ENCODE results near the gene GRHPR.
"Not testable (repeated sequence)": the region's sequence is repeated elsewhere in the genome, so short reads cannot be mapped to it uniquely, and the experiment has no call there.

Gene GRHPR

DNA sequence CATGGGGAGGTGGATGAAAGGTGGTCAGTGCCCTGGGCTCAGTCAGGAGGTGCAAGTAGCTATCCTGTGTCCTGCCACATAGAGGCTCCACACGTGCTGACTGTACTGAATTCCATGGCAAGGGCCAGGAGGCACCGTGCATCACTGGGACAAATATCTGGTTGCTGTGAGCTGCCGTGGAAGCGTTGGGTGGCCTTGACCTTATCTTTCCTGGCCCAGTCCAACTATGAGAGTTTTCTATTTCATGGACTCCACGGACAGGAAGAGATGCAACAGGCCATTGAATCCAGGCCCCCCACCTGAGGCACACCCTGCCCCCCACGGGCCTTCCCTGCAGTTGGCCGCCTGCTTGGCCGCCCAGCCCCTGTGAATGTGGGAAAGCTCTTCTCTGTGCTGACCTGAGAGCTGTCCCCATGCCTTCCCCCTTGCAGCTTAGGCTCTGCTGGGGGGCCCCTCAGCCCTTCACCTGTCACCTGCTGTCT lies 1.7 kb downstream of the GRHPR start:
- no peak for DNase-seq

- DNase-seq = no peak
Measured at GRCh38 chr9:37424686-37425297, 2.3 kb downstream of the GRHPR start.

DNA sequence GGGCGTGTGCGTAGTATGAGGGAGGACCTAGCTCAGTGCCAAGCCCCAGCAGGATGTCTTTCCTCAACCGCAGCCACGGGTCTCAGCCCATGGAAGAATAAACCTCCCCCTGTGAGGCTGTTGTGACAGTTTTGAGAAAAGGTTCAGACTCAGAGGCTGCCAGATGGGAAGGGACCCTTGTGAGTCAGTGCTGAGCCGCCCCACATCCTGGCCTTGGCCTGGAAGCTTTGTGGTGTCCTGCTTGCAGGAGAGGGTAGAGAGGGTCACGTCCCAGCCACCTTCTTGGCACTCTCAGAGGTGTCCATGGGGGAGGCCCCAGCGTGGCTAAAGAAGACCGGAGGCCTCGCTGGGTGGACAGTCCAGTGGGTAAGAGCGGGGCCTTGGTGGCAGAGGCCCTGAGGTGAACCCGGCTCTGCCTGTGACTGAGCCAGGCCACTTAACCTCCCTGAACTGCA lies 2.8 kb downstream of the GRHPR start:
- DNase-seq = no peak

DNA sequence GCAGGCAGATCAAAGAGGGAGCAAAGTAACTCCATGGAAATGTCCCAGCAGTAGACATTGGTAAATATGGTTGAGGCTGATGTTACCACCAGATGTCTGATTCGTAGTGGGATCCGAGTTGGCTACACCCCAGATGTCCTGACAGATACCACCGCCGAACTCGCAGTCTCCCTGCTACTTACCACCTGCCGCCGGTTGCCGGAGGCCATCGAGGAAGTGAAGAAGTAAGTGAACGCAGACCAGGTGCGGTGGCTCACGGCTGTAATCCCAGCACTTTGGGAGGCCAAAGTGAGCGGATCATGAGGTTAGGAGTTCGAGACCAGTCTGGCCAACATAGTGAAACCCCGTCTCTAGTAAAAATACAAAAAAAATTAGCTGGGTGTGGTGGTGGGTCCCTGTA lies 3.9 kb downstream of the GRHPR start:
- DNase-seq = not testable (repeated sequence)

DNA sequence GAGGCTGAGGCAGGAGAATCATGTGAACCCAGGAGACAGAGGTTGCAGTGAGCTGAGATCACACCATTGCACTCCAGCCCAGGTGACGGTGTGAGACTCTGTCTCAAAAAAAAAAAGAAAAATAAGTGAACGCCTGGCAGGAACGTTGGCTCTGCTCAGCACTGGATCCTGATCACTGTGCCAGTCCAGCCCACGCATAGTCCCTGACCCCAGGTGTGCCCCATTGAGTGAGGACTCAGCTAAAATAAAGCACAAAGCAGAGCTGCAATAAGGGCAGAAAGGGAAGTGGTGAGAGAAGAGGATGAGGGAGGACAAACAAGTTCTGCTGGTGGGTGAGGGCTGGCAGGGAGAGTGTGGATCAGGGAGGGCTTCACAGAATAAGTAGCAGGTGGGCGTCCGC lies 4.3 kb downstream of the GRHPR start:
- DNase-seq = no peak

- no peak for DNase-seq
Measured at GRCh38 chr9:37428345-37428744, 5.8 kb downstream of the GRHPR start.

DNA sequence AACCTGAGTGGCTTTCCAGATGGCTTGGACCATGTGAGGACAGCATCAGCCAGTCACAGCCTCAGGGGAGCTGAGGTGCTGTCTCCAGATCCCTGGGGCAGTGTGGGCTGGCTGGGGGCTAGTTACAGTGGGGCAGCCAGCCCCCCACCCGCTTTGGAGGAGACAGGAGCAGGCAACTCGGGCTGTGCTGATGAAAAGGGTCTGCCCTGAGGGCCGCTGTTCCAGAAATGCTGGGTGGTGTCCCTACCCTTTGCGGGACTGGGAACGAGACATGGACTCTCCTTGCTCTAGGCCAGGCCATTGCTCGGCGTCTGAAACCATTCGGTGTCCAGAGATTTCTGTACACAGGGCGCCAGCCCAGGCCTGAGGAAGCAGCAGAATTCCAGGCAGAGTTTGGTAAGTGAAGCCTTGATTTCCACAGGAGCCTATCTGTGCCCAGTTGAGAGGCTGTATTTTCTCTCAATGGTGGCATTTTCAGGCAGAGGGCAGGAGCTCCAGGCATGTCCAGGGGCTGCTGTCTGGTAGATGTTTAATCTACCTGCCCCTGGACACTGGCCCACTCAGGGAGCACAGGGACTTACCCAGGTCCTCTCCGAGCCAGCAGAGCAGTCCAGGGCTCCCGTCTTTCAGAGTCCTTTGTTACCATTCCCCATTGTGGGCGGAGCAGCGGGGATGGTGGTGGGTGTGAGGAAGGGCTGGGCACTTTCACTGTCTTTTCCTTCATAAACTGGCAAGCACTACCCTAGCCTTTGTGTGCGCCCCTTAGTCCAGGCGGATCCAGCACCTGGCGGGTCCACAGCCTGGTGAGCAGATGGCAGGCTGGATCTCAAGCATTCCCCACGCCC lies 7.2 kb downstream of the GRHPR start:
- no peak for DNase-seq

DNA sequence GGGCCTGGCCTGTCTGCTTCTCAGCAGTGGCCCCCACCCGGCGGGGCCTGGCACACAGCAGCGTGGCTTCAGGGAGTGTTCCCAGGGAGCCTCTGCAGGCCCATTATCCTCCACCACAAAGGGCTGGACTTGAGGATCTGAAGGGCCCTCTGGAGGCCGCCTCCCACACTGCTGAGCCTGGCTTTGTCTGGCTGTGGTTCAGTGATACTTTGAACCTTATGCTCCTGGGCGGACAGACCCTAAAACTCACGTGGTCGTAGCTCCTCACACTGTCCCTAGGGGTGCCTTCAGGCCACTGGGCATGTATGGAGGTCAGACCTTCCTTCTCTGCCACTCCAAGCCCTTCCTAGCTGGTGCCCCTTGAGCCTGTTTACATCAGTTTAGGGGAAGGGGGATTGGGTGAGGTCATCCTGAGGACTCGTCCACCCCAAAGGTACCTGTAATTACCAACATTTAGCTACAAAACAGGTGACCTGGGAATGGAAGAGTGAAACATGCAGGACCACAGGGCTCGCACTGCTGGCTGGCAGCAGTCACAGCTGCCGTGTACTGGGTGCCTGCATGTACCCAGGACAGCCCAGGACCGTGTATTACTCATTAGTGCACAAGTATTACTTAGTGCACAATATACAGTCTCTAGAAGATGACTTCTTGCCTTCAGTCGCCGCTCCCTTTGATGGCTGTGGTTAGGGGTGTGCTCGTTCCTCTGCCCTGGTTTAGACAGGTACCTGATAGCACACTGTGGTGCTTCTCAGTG lies 8.5 kb downstream of the GRHPR start:
- DNase-seq = no peak

DNA sequence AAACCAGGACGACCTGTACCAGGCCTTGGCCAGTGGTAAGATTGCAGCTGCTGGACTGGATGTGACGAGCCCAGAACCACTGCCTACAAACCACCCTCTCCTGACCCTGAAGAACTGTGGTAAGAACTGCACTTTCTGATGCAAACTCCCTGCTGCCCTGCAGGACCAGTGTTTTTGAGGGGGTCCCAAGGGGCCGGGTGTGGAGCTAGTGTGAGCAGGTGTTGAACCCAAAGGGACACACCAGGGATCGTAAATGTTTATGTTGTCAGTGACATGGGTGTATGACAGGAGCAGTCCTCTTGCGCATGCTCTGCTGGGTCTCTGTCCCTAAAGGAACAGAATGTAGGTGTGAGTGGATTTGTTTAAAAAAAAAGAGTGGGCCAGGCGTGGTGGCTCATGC lies 9.5 kb downstream of the GRHPR start:
- no peak for DNase-seq

- no peak for DNase-seq
Measured at GRCh38 chr9:37433867-37434371, 11.4 kb downstream of the GRHPR start.

- no peak for DNase-seq
Measured at GRCh38 chr9:37436540-37436939, 14.0 kb downstream of the GRHPR start.

- no peak for DNase-seq
Measured at GRCh38 chr9:37437010-37437409, 14.5 kb downstream of the GRHPR start.

DNA sequence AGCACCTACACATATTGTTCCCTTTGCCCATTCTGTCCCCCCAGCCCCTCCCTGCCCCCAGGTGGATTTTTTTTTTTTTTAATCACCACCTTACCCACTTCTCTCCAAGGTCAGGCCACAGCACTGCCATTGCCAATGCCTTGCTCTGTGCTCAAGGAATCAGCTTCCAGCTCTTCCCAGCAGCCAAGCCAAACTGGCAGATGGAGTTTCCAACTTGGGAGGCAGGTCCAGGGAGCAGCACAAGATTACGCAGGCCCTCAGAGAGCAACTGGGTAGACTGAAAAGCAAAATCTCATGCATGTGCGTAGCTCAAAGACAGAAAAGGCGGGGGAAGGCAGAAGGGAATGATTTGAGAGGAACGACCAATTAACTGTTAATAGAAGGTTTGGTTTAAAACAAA lies 15.1 kb downstream of the GRHPR start:
- no peak for DNase-seq

GRCh38 chr9:37438359-37438758 lies 15.9 kb downstream of the GRHPR start:
- no peak for DNase-seq

GRCh38 chr9:37441776-37442370 lies 19.4 kb downstream of the GRHPR start:
- DNase-seq = no peak

DNA sequence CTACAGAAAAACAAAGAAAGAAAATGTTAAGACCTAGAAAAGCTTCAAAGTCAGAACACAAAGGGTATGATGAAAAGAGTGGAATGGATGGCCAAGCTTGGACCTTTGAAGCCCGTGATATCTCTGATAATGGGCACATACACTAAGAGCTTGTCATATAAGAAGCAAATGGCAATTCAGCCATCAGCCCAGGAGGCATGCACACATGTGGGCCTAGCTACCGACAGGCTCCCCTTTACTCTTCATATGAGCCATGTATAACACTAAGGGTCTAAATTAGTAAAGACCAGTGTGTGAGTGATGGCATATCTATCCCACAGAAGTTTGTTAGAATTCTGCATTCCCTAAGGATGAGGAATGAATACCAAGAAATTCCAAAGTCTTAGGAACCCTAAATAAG lies 20.1 kb downstream of the GRHPR start:
- DNase-seq = no peak

DNA sequence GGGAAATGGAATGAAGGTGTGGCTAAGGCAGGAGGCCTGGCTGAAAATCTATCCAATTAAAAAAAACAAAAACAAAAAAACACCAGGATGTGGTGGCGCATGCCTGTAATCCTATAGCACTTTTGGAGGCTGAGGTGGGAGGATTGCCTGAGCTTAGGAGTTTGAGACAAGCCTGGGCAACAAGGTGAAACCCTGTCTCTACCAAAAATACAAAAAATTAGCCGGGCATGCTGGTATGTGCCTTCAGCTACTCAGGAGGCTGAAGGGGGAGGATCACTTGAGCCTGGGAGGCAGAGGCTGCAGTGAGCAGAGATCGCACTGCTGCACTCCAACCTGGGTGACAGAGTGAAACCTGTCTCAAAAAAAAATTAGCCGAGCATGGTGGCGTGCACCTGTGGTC lies 21.1 kb downstream of the GRHPR start:
- no peak for DNase-seq

DNA sequence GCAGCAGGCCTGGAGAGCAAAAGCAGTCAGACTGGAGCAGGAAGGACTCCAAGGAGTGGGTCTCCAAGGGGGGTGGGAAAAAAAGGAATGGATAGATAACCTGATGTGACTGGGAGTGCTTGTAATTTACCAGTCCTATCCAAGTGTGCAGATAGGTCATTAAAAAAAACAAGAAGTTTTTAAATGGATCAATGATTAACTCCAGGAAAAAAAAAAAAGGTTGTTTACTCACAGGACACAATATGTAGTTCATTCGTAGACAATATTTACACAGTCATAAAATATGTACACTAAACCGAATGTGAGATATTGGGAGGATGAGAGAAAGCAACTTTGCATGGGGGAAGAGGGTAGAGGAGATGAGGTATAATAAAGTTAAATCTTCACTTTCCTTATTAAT lies 22.4 kb downstream of the GRHPR start:
- DNase-seq = no peak

DNA sequence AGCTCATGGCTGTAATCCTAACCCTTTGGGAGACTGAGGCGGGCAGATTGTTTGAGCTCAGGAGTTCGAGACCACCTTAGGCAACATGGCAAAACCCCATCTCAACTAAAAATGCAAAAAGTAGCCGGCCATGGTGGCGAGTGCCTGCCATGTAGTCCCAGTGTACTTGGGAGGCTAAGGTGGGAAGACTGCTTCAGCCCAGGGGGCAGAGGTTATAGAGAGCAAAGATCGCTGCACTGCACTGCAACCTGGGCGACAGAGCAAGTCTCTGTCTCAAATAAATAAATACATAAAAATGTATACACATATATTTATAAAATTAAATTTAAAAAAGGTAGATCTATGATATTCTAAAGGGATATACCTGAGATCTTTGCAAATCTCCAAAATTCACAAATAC lies 23.3 kb downstream of the GRHPR start:
- DNase-seq = no peak

- no peak for DNase-seq
Measured at GRCh38 chr9:37446401-37446800, 23.9 kb downstream of the GRHPR start.

DNA sequence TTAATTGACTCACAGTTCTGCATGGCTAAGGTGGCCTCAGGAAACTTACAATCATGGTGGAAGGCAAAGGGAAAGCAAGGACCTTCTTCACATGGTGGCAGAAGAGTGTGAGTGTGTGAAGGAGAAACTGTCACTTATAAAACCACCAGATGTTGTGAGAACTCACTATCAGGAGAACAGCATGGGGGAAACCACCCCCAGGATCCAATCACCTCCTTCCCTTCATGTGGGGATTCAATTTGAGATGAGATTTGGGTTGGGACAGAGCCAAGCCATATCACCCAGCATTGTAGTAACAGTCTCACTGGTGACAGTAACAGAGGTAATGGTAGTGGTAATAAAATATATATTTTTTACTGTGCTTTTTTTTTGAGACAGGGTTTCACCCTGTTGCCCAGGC lies 24.6 kb downstream of the GRHPR start:
- DNase-seq = no peak

GRCh38 chr9:37449862-37450632 lies 27.6 kb downstream of the GRHPR start:
- no peak for DNase-seq

All from amniotic stem cell (primary cell).